ENCODE results near the gene MEPE. TPM values are rescaled to one million over a fixed set of nuclear protein-coding genes. Genes with fewer than 3 reads are reported as not detected.

MEPE gene
- total and polyA plus RNA-seq, 4 experiments from 2014 or later, result not detected

- H3K27me3 Mint-ChIP-seq, result peaks cover 0 to 1% of the 10 kb centered on the region in 2 donors
- POLR2A ChIA-PET (ENCODE audit: partially characterized antibody), result no interaction called here
These were observed 26.8 kb upstream of the MEPE start for GRCh38 chr4:87805971-87806370.

DNA sequence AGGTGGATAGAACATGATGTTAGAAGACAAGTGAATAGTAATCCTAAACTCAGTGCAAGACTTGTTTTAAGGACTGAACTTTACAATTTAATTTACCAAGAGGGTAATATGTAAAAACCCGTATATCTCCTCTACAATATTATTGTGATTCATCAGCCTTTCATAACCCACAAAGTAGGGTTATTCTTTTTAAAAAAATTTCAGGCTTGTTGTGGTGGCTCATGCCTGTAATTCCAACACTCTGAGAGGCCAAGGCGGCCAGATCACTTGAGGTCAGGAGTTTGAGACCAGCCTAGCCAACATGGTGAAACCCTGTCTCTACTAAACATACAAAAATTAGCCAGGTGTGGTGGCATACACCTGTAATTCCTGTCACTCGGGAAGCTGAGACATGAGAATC, 26.2 kb upstream of the MEPE start:
- H3K4me1 Mint-ChIP-seq, result no peaks in the 10 kb centered on the region
- H3K4me3 Mint-ChIP-seq, result no peak overlapping the region
- H3K36me3 ChIP-seq (ENCODE audit: insufficient read depth, low read length), result no peaks in the 10 kb centered on the region
- H3K4me3 ChIP-seq (ENCODE audit: low read length in 2 of 2), result no peak overlapping the region
- H3K27ac ChIP-seq (ENCODE audit: low read depth, low read length), result no peak overlapping the region
- no peak overlapping the region for H3K27ac Mint-ChIP-seq
- peaks cover 0 to 2% (median 0%) of the 10 kb centered on the region in 8 donors for H3K9me3 Mint-ChIP-seq
- CTCF ChIA-PET (ENCODE audit: partially characterized antibody), result no interaction called here
- POLR2A ChIA-PET (ENCODE audit: partially characterized antibody), result no interaction called here
- no peaks in the 10 kb centered on the region for H3K9me3 ChIP-seq (ENCODE audit: control insufficient read depth in 1 of 2, low read length in 2 of 2)
- DNase-seq, result no peak
- no peaks in the 10 kb centered on the region for H3K36me3 Mint-ChIP-seq
- intact Hi-C loops (cut with micrococcal nuclease), result no loop called here
- no peaks in the 10 kb centered on the region for H3K27me3 ChIP-seq (ENCODE audit: insufficient read depth, low read length)
- H3K4me1 ChIP-seq (ENCODE audit: insufficient read depth, low read length), result no peaks in the 10 kb centered on the region
- H3K27me3 Mint-ChIP-seq, result peaks cover 0 to 1% of the 10 kb centered on the region in 2 donors

More at GRCh38 chr4:87805971-87806370, 26.8 kb upstream of the MEPE start:
- intact Hi-C loops (cut with micrococcal nuclease), result no loop called here
- Histone ChIP-seq H3K4me3 (ENCODE audit: low read length in 2 of 2) (no peak overlapping the region), H3K9me3 (ENCODE audit: control insufficient read depth in 1 of 2, low read length in 2 of 2) (no peaks in the 10 kb centered on the region), H3K27me3 (ENCODE audit: insufficient read depth, low read length) (no peaks in the 10 kb centered on the region), H3K4me1 (ENCODE audit: insufficient read depth, low read length) (no peaks in the 10 kb centered on the region), H3K27ac (ENCODE audit: low read depth, low read length) (no peak overlapping the region), H3K36me3 (ENCODE audit: insufficient read depth, low read length) (no peaks in the 10 kb centered on the region)
- no peak for DNase-seq
- Mint-ChIP-seq H3K4me1 (no peaks in the 10 kb centered on the region), H3K27ac (no peak overlapping the region), H3K4me3 (no peak overlapping the region), H3K9me3 (peaks cover 0 to 2% (median 0%) of the 10 kb centered on the region in 8 donors), H3K36me3 (no peaks in the 10 kb centered on the region)
- CTCF ChIA-PET (ENCODE audit: partially characterized antibody), result no interaction called here

DNA sequence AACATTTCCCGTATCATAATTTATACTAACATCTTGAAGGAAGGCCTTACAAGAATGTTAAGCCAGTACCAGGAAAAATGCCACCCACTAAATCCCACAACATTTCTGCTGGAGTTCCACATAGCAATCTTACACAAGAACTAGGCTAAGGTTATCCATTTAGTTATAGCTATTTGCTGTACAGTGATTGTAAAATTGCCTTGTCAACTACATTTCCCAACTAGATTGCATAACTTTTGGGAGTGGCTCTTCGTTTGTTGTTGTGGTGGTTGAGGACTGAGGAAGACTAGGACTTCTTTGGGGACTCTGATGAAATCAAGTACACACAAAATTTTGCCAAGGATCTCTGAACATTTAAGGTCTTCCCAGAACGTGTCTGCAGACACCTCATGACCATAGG, 25.4 kb upstream of the MEPE start:
- POLR2A ChIA-PET (ENCODE audit: partially characterized antibody), result no interaction called here
- no peaks in the 10 kb centered on the region for H3K27me3 ChIP-seq (ENCODE audit: insufficient read depth, low read length)

DNA sequence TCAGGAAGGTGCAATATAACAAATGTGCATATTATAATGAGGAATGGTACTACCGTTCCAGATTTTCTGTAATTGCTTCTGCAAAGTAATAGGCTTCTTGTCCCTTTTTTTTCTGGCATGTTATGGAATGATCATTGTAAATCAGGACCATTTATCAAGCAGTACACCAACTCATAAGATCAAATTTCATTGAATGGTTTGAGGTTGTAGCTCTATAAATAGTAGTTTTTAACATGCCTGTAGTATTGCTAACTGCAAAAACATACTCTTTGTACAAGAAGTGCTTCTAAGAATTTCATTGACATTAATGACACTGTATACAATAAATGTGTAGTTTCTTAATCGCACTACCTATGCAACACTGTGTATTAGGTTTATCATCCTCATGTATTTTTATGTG, 20.8 kb upstream of the MEPE start:
- no peak overlapping the region for H3K27ac Mint-ChIP-seq

More for the DNA sequence above, 25.4 kb upstream of the MEPE start:
- no peaks in the 10 kb centered on the region for H3K36me3 Mint-ChIP-seq
- CTCF ChIA-PET (ENCODE audit: partially characterized antibody), result no interaction called here
- H3K9me3 Mint-ChIP-seq, result peaks cover 0 to 2% (median 0%) of the 10 kb centered on the region in 8 donors
- no peak for DNase-seq
- Histone ChIP-seq H3K4me1 (ENCODE audit: insufficient read depth, low read length) (no peaks in the 10 kb centered on the region), H3K9me3 (ENCODE audit: control insufficient read depth in 1 of 2, low read length in 2 of 2) (no peaks in the 10 kb centered on the region), H3K27ac (ENCODE audit: low read depth, low read length) (no peak overlapping the region), H3K4me3 (ENCODE audit: low read length in 2 of 2) (no peak overlapping the region), H3K36me3 (ENCODE audit: insufficient read depth, low read length) (no peaks in the 10 kb centered on the region)
- intact Hi-C loops (cut with micrococcal nuclease), result no loop called here
- no peak overlapping the region for H3K27ac Mint-ChIP-seq
- no peaks in the 10 kb centered on the region for H3K4me1 Mint-ChIP-seq
- H3K27me3 Mint-ChIP-seq, result peaks cover 0 to 1% of the 10 kb centered on the region in 2 donors
- no peak overlapping the region for H3K4me3 Mint-ChIP-seq

GRCh38 chr4:87819281-87819919, 13.4 kb upstream of the MEPE start:
- Histone ChIP-seq H3K27me3 (ENCODE audit: insufficient read depth, low read length) (no peaks in the 10 kb centered on the region), H3K4me3 (ENCODE audit: low read length in 2 of 2) (no peak overlapping the region), H3K36me3 (ENCODE audit: insufficient read depth, low read length) (no peaks in the 10 kb centered on the region), H3K27ac (ENCODE audit: low read depth, low read length) (no peak overlapping the region), H3K4me1 (ENCODE audit: insufficient read depth, low read length) (no peaks in the 10 kb centered on the region), H3K9me3 (ENCODE audit: control insufficient read depth in 1 of 2, low read length in 2 of 2) (no peaks in the 10 kb centered on the region)
- ChIA-PET CTCF (ENCODE audit: partially characterized antibody) (no interaction called here), POLR2A (ENCODE audit: partially characterized antibody) (no interaction called here)
- intact Hi-C loops (cut with micrococcal nuclease), result no loop called here
- peaks cover 9 to 27% of the 10 kb centered on the region in 2 donors for H3K27me3 Mint-ChIP-seq
- H3K4me1 Mint-ChIP-seq, result no peaks in the 10 kb centered on the region
- peaks cover 0 to 2% (median 0%) of the 10 kb centered on the region in 8 donors for H3K9me3 Mint-ChIP-seq
- DNase-seq, result no peak
- H3K4me3 Mint-ChIP-seq, result no peak overlapping the region
- H3K27ac Mint-ChIP-seq, result no peak overlapping the region
- H3K36me3 Mint-ChIP-seq, result no peaks in the 10 kb centered on the region

More for the DNA sequence above, 20.8 kb upstream of the MEPE start:
- Histone ChIP-seq H3K4me3 (ENCODE audit: low read length in 2 of 2) (no peak overlapping the region), H3K27me3 (ENCODE audit: insufficient read depth, low read length) (no peaks in the 10 kb centered on the region), H3K27ac (ENCODE audit: low read depth, low read length) (no peak overlapping the region), H3K4me1 (ENCODE audit: insufficient read depth, low read length) (no peaks in the 10 kb centered on the region), H3K36me3 (ENCODE audit: insufficient read depth, low read length) (no peaks in the 10 kb centered on the region), H3K9me3 (ENCODE audit: control insufficient read depth in 1 of 2, low read length in 2 of 2) (no peaks in the 10 kb centered on the region)
- H3K27me3 Mint-ChIP-seq, result no peaks in the 10 kb centered on the region
- no peak overlapping the region for H3K4me3 Mint-ChIP-seq
- peaks cover 0 to 4% (median 0%) of the 10 kb centered on the region in 8 donors for H3K9me3 Mint-ChIP-seq
- POLR2A ChIA-PET (ENCODE audit: partially characterized antibody), result no interaction called here
- no peaks in the 10 kb centered on the region for H3K4me1 Mint-ChIP-seq
- DNase-seq, result no peak
- H3K36me3 Mint-ChIP-seq, result no peaks in the 10 kb centered on the region
- intact Hi-C loops (cut with micrococcal nuclease), result no loop called here
- CTCF ChIA-PET (ENCODE audit: partially characterized antibody), result no interaction called here

DNA sequence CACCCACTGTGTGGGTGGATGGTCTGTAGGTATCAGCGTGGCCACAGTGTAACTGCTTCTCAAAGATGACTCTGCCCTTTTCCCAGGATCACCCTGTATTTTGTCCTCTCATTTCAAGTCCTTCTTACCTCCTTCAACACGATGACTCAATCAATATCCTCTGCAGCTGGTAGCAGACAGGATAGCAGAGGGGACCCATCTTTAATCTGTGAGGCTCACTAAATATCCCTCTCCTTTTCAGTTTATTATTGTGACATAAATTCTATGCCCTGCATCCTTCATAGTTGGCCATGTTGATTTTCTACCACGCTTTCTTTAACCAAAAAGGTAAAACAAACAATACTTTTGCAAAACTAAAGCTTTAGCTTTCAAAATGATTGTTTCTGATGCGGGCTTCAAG, 9.6 kb upstream of the MEPE start:
- Mint-ChIP-seq H3K27me3 (peaks cover 9 to 25% of the 10 kb centered on the region in 2 donors), H3K36me3 (no peaks in the 10 kb centered on the region), H3K4me1 (no peaks in the 10 kb centered on the region), H3K27ac (no peak overlapping the region), H3K9me3 (no peaks in the 10 kb centered on the region), H3K4me3 (no peak overlapping the region)
- Histone ChIP-seq H3K36me3 (ENCODE audit: insufficient read depth, low read length) (no peaks in the 10 kb centered on the region), H3K27me3 (ENCODE audit: insufficient read depth, low read length) (no peaks in the 10 kb centered on the region), H3K4me3 (ENCODE audit: low read length in 2 of 2) (no peak overlapping the region), H3K4me1 (ENCODE audit: insufficient read depth, low read length) (no peaks in the 10 kb centered on the region), H3K27ac (ENCODE audit: low read depth, low read length) (no peak overlapping the region), H3K9me3 (ENCODE audit: control insufficient read depth in 1 of 2, low read length in 2 of 2) (no peaks in the 10 kb centered on the region)
- ChIA-PET POLR2A (ENCODE audit: partially characterized antibody) (no interaction called here), CTCF (ENCODE audit: partially characterized antibody) (interaction anchor here (1.8 kb wide), 1 partner anchor 14 kb away, joined by 4 read pairs; no protein-coding TSS in a partner anchor)
- intact Hi-C loops (cut with micrococcal nuclease), result no loop called here
- DNase-seq, result no peak

- no peak overlapping the region for H3K4me3 ChIP-seq (ENCODE audit: low read length in 2 of 2)
- H3K27ac Mint-ChIP-seq, result no peak overlapping the region
- no peak overlapping the region for H3K27ac ChIP-seq (ENCODE audit: low read depth, low read length)
- H3K4me1 Mint-ChIP-seq, result no peaks in the 10 kb centered on the region
- no peaks in the 10 kb centered on the region for H3K4me1 ChIP-seq (ENCODE audit: insufficient read depth, low read length)
- intact Hi-C loops (cut with micrococcal nuclease), result no loop called here
- POLR2A ChIA-PET (ENCODE audit: partially characterized antibody), result no interaction called here
- DNase-seq, result no peak
- no peak overlapping the region for H3K4me3 Mint-ChIP-seq
- H3K36me3 Mint-ChIP-seq, result no peaks in the 10 kb centered on the region
- H3K9me3 Mint-ChIP-seq, result no peaks in the 10 kb centered on the region
- H3K9me3 ChIP-seq (ENCODE audit: control insufficient read depth in 1 of 2, low read length in 2 of 2), result no peaks in the 10 kb centered on the region
- CTCF ChIA-PET (ENCODE audit: partially characterized antibody), result interaction anchor here (1.8 kb wide), 1 partner anchor 14 kb away, joined by 4 read pairs; no protein-coding TSS in a partner anchor
- H3K27me3 Mint-ChIP-seq, result peaks cover 9 to 24% of the 10 kb centered on the region in 2 donors
- H3K27me3 ChIP-seq (ENCODE audit: insufficient read depth, low read length), result no peaks in the 10 kb centered on the region
- H3K36me3 ChIP-seq (ENCODE audit: insufficient read depth, low read length), result no peaks in the 10 kb centered on the region
These were observed 9.0 kb upstream of the MEPE start for GRCh38 chr4:87823724-87824123.

All from CD4-positive, alpha-beta memory T cell (primary cell).